Measurements from ENCODE around the gene FAAH. TPM values are rescaled to one million over a fixed set of nuclear protein-coding genes. Genes with fewer than 3 reads are reported as not detected.

The FAAH gene
- polyA plus RNA-seq, 1 experiment, result 0.06 TPM

DNA sequence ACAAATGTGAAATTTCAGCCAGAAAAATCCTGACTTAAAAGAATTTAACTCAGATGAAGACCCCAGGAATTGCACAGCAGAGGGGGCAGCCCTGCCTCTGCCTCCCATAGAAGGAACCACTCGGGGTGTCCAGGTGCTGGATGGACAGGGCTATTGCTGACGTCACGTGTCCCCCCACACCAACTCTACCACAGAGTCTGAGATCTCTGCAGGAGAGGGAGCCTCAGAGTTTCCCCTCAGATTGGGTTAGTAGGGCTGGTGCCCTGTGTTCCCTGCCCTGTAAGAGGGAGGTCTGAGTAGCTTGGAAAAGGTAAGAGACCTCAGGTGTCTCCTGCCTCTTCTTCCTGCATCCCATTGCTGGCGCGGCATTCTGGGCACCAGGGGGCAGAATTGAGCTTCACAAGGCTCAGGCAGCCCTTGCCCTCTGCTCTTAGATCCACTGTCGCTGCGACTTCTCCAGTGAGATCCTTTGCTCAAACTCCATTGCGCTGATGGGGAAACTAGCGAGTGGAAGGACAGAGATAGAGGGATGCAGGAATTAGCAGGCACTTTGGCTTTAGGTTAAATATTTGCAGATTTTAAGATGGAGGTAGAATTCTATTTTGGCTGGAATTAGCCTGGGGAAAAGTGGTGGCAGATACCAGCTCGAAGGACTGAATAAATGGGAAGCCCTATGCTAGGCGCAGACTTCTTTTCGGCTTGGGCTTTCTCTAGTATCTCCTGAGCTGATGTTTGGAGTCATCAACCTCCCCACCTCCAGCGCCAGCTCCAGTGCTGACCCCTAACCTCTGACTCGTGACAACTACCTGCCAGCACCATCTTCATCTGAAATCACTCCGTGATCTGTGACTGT, 52.8 kb downstream of the FAAH start:
- no peaks in the 10 kb centered on the region; the same call in 1 of the 2 replicates for H3K9me3 ChIP-seq (ENCODE audit: control insufficient read depth, insufficient read depth, low read length)
- ChIA-PET CTCF (interaction anchor here (0.5 to 10.0 kb wide), 44 partner anchors 9 to 327 kb away, joined by 3 to 159 read pairs (median 4); a partner anchor contains a TSS), POLR2A (no interaction called here)
- H3K27ac ChIP-seq (ENCODE audit: low read depth, low read length), result no peak overlapping the region
- peak; percentile 10 for DNase-seq (ENCODE audit: low read depth, low spot score)
- peaks cover 68% of the 10 kb centered on the region for H3K27me3 ChIP-seq (ENCODE audit: control insufficient read depth, insufficient read depth, low read length)
- TF ChIP-seq, protein P1, sequence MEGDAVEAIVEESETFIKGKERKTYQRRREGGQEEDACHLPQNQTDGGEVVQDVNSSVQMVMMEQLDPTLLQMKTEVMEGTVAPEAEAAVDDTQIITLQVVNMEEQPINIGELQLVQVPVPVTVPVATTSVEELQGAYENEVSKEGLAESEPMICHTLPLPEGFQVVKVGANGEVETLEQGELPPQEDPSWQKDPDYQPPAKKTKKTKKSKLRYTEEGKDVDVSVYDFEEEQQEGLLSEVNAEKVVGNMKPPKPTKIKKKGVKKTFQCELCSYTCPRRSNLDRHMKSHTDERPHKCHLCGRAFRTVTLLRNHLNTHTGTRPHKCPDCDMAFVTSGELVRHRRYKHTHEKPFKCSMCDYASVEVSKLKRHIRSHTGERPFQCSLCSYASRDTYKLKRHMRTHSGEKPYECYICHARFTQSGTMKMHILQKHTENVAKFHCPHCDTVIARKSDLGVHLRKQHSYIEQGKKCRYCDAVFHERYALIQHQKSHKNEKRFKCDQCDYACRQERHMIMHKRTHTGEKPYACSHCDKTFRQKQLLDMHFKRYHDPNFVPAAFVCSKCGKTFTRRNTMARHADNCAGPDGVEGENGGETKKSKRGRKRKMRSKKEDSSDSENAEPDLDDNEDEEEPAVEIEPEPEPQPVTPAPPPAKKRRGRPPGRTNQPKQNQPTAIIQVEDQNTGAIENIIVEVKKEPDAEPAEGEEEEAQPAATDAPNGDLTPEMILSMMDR (IDR thresholded peaks at IDR 0.05; ENCODE audit: low read depth, low read length), result peak; percentile 87
- no peak overlapping the region for H3K4me3 ChIP-seq (ENCODE audit: low read depth, low read length)

DNA sequence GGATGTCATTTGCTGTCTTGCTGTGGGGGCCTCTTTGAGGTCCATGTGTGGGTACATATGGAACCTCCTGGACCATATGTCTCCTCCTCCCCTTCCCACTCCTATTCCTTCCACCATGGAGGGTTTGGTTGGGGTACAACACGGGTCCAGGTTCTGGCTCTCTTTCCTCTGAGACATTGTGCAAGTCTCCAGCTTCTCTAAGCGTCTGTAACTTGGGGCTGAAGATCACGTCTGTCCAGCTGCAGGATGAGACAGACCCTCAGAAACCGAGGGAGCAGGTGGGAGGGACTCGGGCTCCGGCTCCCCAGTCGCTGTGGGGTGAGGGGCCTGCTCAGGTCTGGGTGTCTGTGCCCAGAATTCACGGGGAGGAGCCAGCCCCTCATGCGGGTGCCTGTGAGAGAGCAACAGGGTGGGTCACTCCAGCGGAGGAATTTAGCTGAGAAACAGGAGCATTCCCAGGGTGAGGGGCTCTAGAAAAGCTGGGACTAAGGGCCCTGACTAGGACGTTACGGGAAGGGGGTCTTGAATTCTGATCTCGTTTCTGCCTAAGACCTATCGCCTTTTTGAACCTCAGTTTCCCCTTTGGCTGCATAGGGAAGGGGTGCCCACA, 53.5 kb downstream of the FAAH start:
- no peak overlapping the region for H3K4me3 ChIP-seq (ENCODE audit: low read depth, low read length)
- POLR2A ChIA-PET, result no interaction called here
- H3K27me3 ChIP-seq (ENCODE audit: control insufficient read depth, insufficient read depth, low read length), result peaks cover 74% of the 10 kb centered on the region

DNA sequence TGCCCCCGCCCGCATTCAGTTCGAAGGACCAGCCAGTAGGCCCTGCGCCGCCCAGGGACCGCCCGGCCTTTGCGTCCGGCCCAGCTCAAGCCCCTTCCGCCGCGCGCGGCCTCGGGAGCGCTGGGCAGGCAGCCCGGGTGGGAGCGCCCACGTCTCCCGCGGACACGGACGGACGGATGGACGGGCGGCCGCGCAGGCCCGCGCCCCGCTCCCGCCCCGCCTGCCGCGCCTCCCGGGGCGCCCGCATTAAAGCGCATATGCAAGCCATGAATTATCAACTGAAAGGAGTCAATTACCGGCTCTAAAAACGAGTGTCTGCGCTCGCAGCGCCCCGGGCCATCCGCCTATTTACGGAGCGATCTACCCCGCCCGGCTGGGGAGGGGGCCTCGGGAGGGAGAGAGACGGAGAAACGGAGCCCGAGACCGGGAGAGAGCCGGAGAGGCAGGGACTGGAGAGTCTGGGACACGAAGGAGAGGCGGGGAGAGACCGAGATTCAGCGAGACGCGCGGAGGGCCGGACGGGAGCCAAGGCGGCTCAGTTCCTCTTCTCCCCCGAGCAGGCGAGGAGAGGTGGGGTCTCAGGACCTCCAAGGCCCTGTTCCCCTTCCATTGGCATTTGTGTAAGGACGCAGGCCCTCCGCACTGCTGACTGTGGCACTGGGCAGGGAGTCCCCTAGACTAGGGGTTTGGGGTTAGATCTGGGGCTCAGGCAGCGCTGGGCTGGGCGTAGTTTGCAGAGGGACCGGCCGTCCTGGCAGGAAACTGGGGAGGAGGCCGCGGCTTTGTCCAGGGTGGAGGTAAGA, 54.2 kb downstream of the FAAH start:
- peak overlapping the region; percentile 7; the same call in 1 of the 2 replicates for H3K4me3 ChIP-seq (ENCODE audit: low read depth, low read length)
- H3K9me3 ChIP-seq (ENCODE audit: control insufficient read depth, insufficient read depth, low read length), result no peaks in the 10 kb centered on the region; the same call in 1 of the 2 replicates
- CTCF ChIA-PET, result interaction anchor here (1.3 to 10.0 kb wide), 9 partner anchors 22 to 101 kb away, joined by 3 to 159 read pairs (median 8); a partner anchor contains a TSS
- TF ChIP-seq, protein P1 (IDR thresholded peaks at IDR 0.05; ENCODE audit: low read depth, low read length), result no peak
- H3K27me3 ChIP-seq (ENCODE audit: control insufficient read depth, insufficient read depth, low read length), result peaks cover 80% of the 10 kb centered on the region
- H3K27ac ChIP-seq (ENCODE audit: low read depth, low read length), result no peak overlapping the region
- no peak for DNase-seq (ENCODE audit: low read depth, low spot score)
- POLR2A ChIA-PET, result no interaction called here

More for the DNA sequence above, 53.5 kb downstream of the FAAH start:
- TF ChIP-seq, protein P1 (IDR thresholded peaks at IDR 0.05; ENCODE audit: low read depth, low read length), result no peak
- Histone ChIP-seq H3K9me3 (ENCODE audit: control insufficient read depth, insufficient read depth, low read length) (no peaks in the 10 kb centered on the region; the same call in 1 of the 2 replicates), H3K27ac (ENCODE audit: low read depth, low read length) (no peak overlapping the region)
- CTCF ChIA-PET, result interaction anchor here (0.6 to 10.0 kb wide), 38 partner anchors 8 to 277 kb away, joined by 3 to 159 read pairs (median 4); a partner anchor contains a TSS
- DNase-seq (ENCODE audit: low read depth, low spot score), result no peak

DNA sequence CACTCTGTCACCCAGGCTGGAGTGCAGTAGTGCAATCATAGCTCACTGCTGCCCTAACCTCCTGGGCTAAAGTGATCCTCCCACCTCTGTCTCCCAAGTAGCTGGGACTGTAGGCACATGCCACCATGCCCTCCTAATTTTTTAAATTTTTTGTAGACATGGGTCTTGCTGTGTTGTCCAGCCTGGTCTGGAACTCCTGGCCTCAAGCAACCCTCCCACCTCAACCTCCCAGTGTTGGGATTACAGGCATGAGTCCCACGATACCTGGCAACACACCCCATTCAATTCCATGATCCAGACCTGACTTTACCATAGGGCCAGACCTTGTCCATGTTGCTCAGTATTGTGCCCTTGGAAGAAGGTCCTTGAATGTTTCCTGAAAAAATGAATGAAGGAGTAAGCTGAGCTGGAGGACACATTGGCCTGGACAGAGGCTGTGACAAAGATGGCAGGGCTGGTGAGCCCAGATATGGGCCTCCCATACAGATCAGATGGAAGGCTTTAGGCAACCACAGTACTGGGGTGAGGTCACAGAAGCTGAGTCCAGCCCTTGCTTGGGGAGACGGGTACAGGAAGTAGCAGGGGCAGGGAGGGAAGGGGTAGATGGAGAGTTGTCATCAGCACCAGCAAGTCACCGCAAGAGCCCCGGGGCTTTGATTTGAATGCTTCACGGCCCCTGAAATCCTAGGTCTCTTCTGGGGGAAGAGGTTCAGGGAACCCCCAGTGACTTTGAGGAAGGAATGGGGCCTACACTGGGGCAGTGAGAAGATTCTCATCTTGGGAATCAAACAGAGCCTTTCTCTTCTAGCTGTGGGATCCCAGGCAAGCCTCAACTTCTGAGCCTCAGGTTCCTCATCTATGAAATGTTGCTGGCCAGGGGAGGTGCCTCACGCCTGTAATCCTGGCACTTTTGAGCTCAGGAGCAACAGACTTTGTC, 55.4 kb downstream of the FAAH start:
- DNase-seq (ENCODE audit: low read depth, low spot score), result no peak
- ChIA-PET CTCF (interaction anchor here (1.0 to 10.0 kb wide), 3 partner anchors 79 to 99 kb away, joined by 3 to 159 read pairs (median 4); no protein-coding TSS in a partner anchor), POLR2A (no interaction called here)
- Histone ChIP-seq H3K27me3 (ENCODE audit: control insufficient read depth, insufficient read depth, low read length) (peaks cover 88% of the 10 kb centered on the region), H3K27ac (ENCODE audit: low read depth, low read length) (no peak overlapping the region), H3K9me3 (ENCODE audit: control insufficient read depth, insufficient read depth, low read length) (no peaks in the 10 kb centered on the region; the same call in 1 of the 2 replicates), H3K4me3 (ENCODE audit: low read depth, low read length) (no peak overlapping the region)
- TF ChIP-seq, protein P1 (IDR thresholded peaks at IDR 0.05; ENCODE audit: low read depth, low read length), result no peak

All from AG04450 (cell line).